ENCODE data around the gene ELOVL6. TPM values are rescaled to one million over a fixed set of nuclear protein-coding genes. Genes with fewer than 3 reads are reported as not detected.
"Not testable (repeated sequence)": the region's sequence is repeated elsewhere in the genome, so short reads cannot be mapped to it uniquely, and the experiment has no call there.

ELOVL6 gene
- total and polyA plus RNA-seq, 10 of the 15 experiments (the other 5 are each of a cell fraction or from before 2014, with no cell fraction given), result 3.9 to 33.5 (median 8.1) TPM

DNA sequence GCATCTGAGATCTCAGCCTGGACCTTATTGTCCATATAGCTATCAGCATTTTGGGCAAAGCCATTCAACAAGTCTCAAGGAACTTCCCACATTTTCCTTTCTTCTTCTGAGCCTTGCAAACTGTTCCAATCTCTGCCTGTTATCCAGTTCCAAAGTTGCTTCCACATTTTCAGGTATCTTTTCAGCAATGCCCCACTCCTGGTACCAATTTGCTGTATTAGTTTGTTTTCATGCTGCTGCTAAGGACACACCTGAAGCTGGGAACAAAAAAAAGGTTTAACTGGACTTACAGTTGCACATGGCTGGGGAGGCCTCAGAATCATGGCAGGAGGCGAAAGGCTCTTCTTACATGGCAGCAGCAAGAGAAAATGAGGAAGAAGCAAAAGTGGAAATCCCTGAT, 20.5 kb upstream of the ELOVL6 start:
- BruUV-seq (replicated peaks); H2AFZ ChIP-seq (ENCODE audit: control insufficient read depth, low read depth, low read length); H3K27ac ChIP-seq (ENCODE audit: control insufficient read depth, insufficient read depth); DNase-seq (ENCODE audit: low read depth, low spot score); H3K9me3 ChIP-seq (replicated peaks; ENCODE audit: control insufficient read depth, insufficient read depth, low read length); H3K4me2 ChIP-seq (ENCODE audit: control insufficient read depth, insufficient read depth); ATAC-seq; H3K4me3 ChIP-seq; H3K27me3 ChIP-seq (replicated peaks in 1 of 2; ENCODE audit: control insufficient read depth in 2 of 2, insufficient read depth in 2 of 2, low read length in 1 of 2); FAIRE-seq; RAD21 ChIA-PET (ENCODE audit: unreplicated experiment); H3K9ac ChIP-seq (ENCODE audit: control insufficient read depth, insufficient read depth, low read length); SMC1A ChIA-PET (ENCODE audit: uncharacterized antibody, unreplicated experiment); POLR2A ChIA-PET; intact Hi-C loops (cut with micrococcal nuclease; ENCODE audit: unreplicated experiment); H3K36me3 ChIP-seq (ENCODE audit: control insufficient read depth in 2 of 2, insufficient read depth in 2 of 2, low read length in 1 of 2); H3K79me2 ChIP-seq (ENCODE audit: control insufficient read depth, insufficient read depth, low read length); H4K20me1 ChIP-seq (ENCODE audit: control insufficient read depth, insufficient read depth); in situ Hi-C loops (cut with MboI); H3K4me1 ChIP-seq (ENCODE audit: control insufficient read depth, insufficient read depth, low read length): not testable (repeated sequence)
- WGBS (ENCODE audit: insufficient coverage, insufficient replicate concordance, low lambda C conversion rate, missing lambda C conversion rate), result 6% methylated on average over 1 of the region's 1 CpG
- CTCF ChIA-PET, result interaction anchor here (0.8 to 2.1 kb wide), 3 partner anchors 213 to 300 kb away, joined by 3 to 5 read pairs (median 3); no protein-coding TSS in a partner anchor

DNA sequence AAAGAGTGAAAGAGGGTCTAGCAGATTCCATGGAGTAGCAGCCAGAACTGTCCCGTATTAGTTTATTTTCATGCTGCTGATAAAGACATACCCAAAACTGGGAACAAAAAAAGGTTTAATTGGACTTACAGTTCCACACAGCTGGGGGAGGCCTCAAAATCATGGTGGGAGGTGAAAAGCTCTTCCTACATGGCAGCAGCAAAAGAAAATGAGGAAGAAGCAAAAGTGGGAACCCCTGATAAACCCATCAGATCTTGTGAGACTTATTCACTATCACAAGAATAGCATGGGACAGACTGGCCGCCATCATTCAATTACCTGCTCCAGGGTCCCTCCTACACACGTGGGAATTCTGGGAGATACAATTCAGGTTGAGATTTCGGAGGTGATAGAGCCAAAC, 18.8 kb upstream of the ELOVL6 start:
- 33% methylated on average over 4 of the region's 4 CpGs for WGBS (ENCODE audit: insufficient coverage, insufficient replicate concordance, low lambda C conversion rate, missing lambda C conversion rate)

More for the DNA sequence above, 18.8 kb upstream of the ELOVL6 start:
- ATAC-seq; H3K9me3 ChIP-seq (replicated peaks; ENCODE audit: control insufficient read depth, insufficient read depth, low read length); H4K20me1 ChIP-seq (ENCODE audit: control insufficient read depth, insufficient read depth); H3K4me3 ChIP-seq; POLR2A ChIA-PET; DNase-seq (ENCODE audit: low read depth, low spot score); H2AFZ ChIP-seq (ENCODE audit: control insufficient read depth, low read depth, low read length); H3K4me2 ChIP-seq (ENCODE audit: control insufficient read depth, insufficient read depth); H3K4me1 ChIP-seq (ENCODE audit: control insufficient read depth, insufficient read depth, low read length); H3K9ac ChIP-seq (ENCODE audit: control insufficient read depth, insufficient read depth, low read length); H3K27me3 ChIP-seq (replicated peaks in 1 of 2; ENCODE audit: control insufficient read depth in 2 of 2, insufficient read depth in 2 of 2, low read length in 1 of 2); H3K79me2 ChIP-seq (ENCODE audit: control insufficient read depth, insufficient read depth, low read length); intact Hi-C loops (cut with micrococcal nuclease; ENCODE audit: unreplicated experiment); in situ Hi-C loops (cut with MboI); H3K27ac ChIP-seq (ENCODE audit: control insufficient read depth, insufficient read depth); FAIRE-seq; H3K36me3 ChIP-seq (ENCODE audit: control insufficient read depth in 2 of 2, insufficient read depth in 2 of 2, low read length in 1 of 2); BruUV-seq (replicated peaks): not testable (repeated sequence)
- CTCF ChIA-PET, result interaction anchor here (0.6 to 2.3 kb wide), 5 partner anchors 13 to 445 kb away, joined by 3 to 5 read pairs (median 3); no protein-coding TSS in a partner anchor
- RAD21 ChIA-PET (ENCODE audit: unreplicated experiment), result interaction anchor here (2.1 kb wide), 1 partner anchor 211 kb away, joined by 5 read pairs; no protein-coding TSS in a partner anchor
- SMC1A ChIA-PET (ENCODE audit: uncharacterized antibody, unreplicated experiment), result interaction anchor here (1.5 to 1.7 kb wide), 3 partner anchors 162 to 168 kb away, joined by 4 to 7 read pairs (median 5); no protein-coding TSS in a partner anchor
